Smooth muscle cell (in vitro differentiated cells): ENCODE measurements around the gene ASXL2. TPM values are rescaled to one million over a fixed set of nuclear protein-coding genes. Genes with fewer than 3 reads are reported as not detected.

ENCODE experiments used
- DNase-seq: peaks from one replicate; lab custom pipeline; 2025; ENCODE audit not compliant: unreplicated experiment; lab: John Stamatoyannopoulos, UW
- H2AFZ ChIP-seq: fragments of 200-600 bp; sonication (generic); 2 replicates; pipeline ENCODE4 v1.6.0; 2016; ENCODE audit warnings: antibody characterized with exemption, low read depth, mild to moderate bottlenecking
- H3F3A ChIP-seq: fragments of 200-600 bp; sonication (generic); 2 replicates; pipeline ENCODE4 v1.6.0; 2017; ENCODE audit warnings: antibody characterized with exemption, low read depth
- H3K27ac ChIP-seq: fragments of 200-600 bp; sonication (generic); 2 replicates; pipeline ENCODE4 v1.5.1; 2016; ENCODE audit warnings: low read depth, mild to moderate bottlenecking
- H3K27me3 ChIP-seq: fragments of 200-600 bp; sonication (generic); 2 replicates; pipeline ENCODE4 v1.6.1; 2016; ENCODE audit warnings: low read depth, mild to moderate bottlenecking
- H3K36me3 ChIP-seq: fragments of 200-600 bp; sonication (generic); 2 replicates; pipeline ENCODE4 v1.5.1; 2016; ENCODE audit warnings: low read depth
- H3K4me1 ChIP-seq: fragments of 200-600 bp; sonication (generic); 2 replicates; pipeline ENCODE4 v1.5.1; 2016; ENCODE audit warnings: low read depth
- H3K4me2 ChIP-seq: fragments of 200-600 bp; sonication (generic); 2 replicates; pipeline ENCODE4 v1.6.0; 2016; ENCODE audit warnings: mild to moderate bottlenecking
- H3K4me3 ChIP-seq: fragments of 200-600 bp; sonication (generic); 2 replicates; pipeline ENCODE4 v1.5.1; 2016; ENCODE audit warnings: mild to moderate bottlenecking
- H3K79me2 ChIP-seq: fragments of 200-600 bp; sonication (generic); 2 replicates; pipeline ENCODE4 v1.6.0; 2016; ENCODE audit warnings: low read depth, mild to moderate bottlenecking
- H3K9ac ChIP-seq: fragments of 200-600 bp; sonication (generic); 2 replicates; pipeline ENCODE4 v1.6.0; 2016; ENCODE audit warnings: low read depth
- H3K9me3 ChIP-seq: fragments of 200-600 bp; sonication (generic); replicated peaks from 2 replicates; pipeline ENCODE4 v1.5.1; 2016; ENCODE audit warnings: low read depth
- H4K20me1 ChIP-seq: fragments of 200-600 bp; sonication (generic); 2 replicates; pipeline ENCODE4 v1.6.0; 2016; ENCODE audit warnings: low read depth
- WGBS: methylation state at CpG from one replicate; pipeline ENCODE4 v1.1.7; 2016; ENCODE audit warnings: low lambda C conversion rate; 5-methylcytosine and 5-hydroxymethylcytosine counted together
- polyA plus RNA-seq: library from polyadenylated mRNA; unstranded; fragments of >200 nt; fragmentation: Nextera tagmentation; extraction: Ambion mirVana; gene quantifications from 2 replicates; pipeline ENCODE4 v1.2.1, GENCODE V29; 2016
- total RNA-seq: library from RNA; depleted of rRNA; stranded (reverse); fragments of >200 nt; gene quantifications from 2 replicates; pipeline ENCODE4 v1.2.3, GENCODE V29; 2014
- TF ChIP-seq, protein P1 (sequence below): fragments of 200-600 bp; sonication (generic); IDR thresholded peaks from 2 replicates; pipeline ENCODE4 v1.5.1; 2017; ENCODE audit warnings: borderline replicate concordance, mild to moderate bottlenecking, antibody characterized with exemption; ENCODE audit not compliant: insufficient read depth, poor library complexity, severe bottlenecking

The ASXL2 gene
- total and polyA plus RNA-seq, 2 experiments from 2014 or later = 4.1 to 13.2 TPM

- Histone ChIP-seq H2AFZ (no peak overlapping the region), H3K27me3 (no peaks in the 10 kb centered on the region), H3K36me3 (peaks cover 12% of the 10 kb centered on the region), H3K4me1 (no peaks in the 10 kb centered on the region), H3K27ac (no peak overlapping the region), H3K9ac (no peak overlapping the region), H4K20me1 (peaks cover 33% of the 10 kb centered on the region), H3K79me2 (peaks cover 15% of the 10 kb centered on the region), H3F3A (no peaks in the 10 kb centered on the region), H3K4me2 (no peak overlapping the region), H3K4me3 (no peak overlapping the region), H3K9me3 (no peaks in the 10 kb centered on the region)
- 89% methylated on average over 2 of the region's 2 CpGs for WGBS
- TF ChIP-seq, protein P1, sequence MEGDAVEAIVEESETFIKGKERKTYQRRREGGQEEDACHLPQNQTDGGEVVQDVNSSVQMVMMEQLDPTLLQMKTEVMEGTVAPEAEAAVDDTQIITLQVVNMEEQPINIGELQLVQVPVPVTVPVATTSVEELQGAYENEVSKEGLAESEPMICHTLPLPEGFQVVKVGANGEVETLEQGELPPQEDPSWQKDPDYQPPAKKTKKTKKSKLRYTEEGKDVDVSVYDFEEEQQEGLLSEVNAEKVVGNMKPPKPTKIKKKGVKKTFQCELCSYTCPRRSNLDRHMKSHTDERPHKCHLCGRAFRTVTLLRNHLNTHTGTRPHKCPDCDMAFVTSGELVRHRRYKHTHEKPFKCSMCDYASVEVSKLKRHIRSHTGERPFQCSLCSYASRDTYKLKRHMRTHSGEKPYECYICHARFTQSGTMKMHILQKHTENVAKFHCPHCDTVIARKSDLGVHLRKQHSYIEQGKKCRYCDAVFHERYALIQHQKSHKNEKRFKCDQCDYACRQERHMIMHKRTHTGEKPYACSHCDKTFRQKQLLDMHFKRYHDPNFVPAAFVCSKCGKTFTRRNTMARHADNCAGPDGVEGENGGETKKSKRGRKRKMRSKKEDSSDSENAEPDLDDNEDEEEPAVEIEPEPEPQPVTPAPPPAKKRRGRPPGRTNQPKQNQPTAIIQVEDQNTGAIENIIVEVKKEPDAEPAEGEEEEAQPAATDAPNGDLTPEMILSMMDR = no peak
- DNase-seq = no peak
Measured at GRCh38 chr2:25808006-25808383, 70.3 kb downstream of the ASXL2 start.

DNA sequence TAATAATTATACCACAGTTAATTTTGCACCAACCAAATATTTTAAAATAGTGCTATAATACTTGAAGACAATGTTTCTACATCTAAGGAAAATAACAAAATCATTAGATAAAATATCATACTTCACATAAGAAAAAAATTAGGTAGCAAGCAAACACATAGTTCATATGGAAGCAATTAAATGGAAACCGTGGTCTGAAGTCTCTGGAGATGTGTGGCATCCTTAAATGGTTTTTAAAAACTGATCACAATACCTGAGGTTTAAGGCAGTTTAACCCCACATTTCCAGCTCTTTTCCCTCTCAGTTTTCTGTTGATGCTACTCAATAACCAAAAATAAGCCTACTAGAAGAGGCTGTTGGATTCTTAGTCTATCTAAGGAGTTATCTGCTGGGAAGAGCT is 71.3 kb downstream of the ASXL2 start:
- Histone ChIP-seq H3K9me3 (no peaks in the 10 kb centered on the region), H3F3A (no peaks in the 10 kb centered on the region), H2AFZ (no peak overlapping the region), H3K4me3 (no peak overlapping the region), H3K79me2 (peaks cover 9% of the 10 kb centered on the region), H3K36me3 (peaks cover 12% of the 10 kb centered on the region), H3K27me3 (no peaks in the 10 kb centered on the region), H3K27ac (no peak overlapping the region), H3K4me1 (no peaks in the 10 kb centered on the region), H3K9ac (no peak overlapping the region), H3K4me2 (no peak overlapping the region), H4K20me1 (peaks cover 23% of the 10 kb centered on the region)
- no peak for DNase-seq
- WGBS = 81% methylated on average over 1 of the region's 1 CpG
- TF ChIP-seq, protein P1 = no peak

- Histone ChIP-seq H3K27ac (no peak overlapping the region), H3K9me3 (no peaks in the 10 kb centered on the region), H3K36me3 (peaks cover 12% of the 10 kb centered on the region), H3K4me2 (no peak overlapping the region), H3K79me2 (no peaks in the 10 kb centered on the region), H3K27me3 (no peaks in the 10 kb centered on the region), H3F3A (no peaks in the 10 kb centered on the region), H3K9ac (no peak overlapping the region), H2AFZ (no peak overlapping the region), H3K4me3 (no peak overlapping the region), H4K20me1 (peaks cover 14% of the 10 kb centered on the region), H3K4me1 (no peaks in the 10 kb centered on the region)
- WGBS = 97% methylated on average over 2 of the region's 2 CpGs
- no peak for DNase-seq
- TF ChIP-seq, protein P1 = no peak
Measured at GRCh38 chr2:25805987-25806386, 72.3 kb downstream of the ASXL2 start.

DNA sequence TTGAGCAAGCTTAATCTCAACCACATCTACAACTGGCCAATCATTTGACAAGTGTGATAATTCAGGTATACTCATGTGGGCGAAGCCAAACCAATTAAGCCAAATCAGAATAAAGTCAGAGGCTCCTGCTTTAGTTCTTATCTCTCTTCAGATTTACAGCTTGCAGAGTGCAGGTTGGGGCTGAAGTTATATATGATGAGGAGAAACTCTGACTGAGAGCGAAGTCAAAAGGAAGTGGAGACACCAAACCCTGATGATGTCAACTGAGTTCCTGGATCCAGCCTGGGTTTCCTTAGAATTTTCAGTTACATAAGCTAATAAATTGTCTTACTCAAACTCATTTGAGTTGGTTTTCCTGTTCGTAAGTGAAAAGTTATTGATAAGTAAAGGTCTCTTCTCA is 73.9 kb downstream of the ASXL2 start:
- TF ChIP-seq, protein P1 = no peak
- Histone ChIP-seq H3K36me3 (peaks cover 12% of the 10 kb centered on the region), H3K27me3 (no peaks in the 10 kb centered on the region), H3K9ac (no peak overlapping the region), H3K9me3 (no peaks in the 10 kb centered on the region), H3K27ac (no peak overlapping the region), H3K4me2 (no peak overlapping the region), H2AFZ (no peak overlapping the region), H4K20me1 (peaks cover 10% of the 10 kb centered on the region), H3K4me3 (no peak overlapping the region), H3K79me2 (no peaks in the 10 kb centered on the region), H3K4me1 (no peaks in the 10 kb centered on the region), H3F3A (no peaks in the 10 kb centered on the region)
- WGBS = 98% methylated on average over 3 of the region's 3 CpGs
- DNase-seq = no peak
